HG03175 (cell line): ENCODE measurements around the gene VAMP4.
A peak's percentile ranks its signal among the peaks of the same experiment; 100 is the strongest.
"Not testable (repeated sequence)": the region's sequence is repeated elsewhere in the genome, so short reads cannot be mapped to it uniquely, and the experiment has no call there.

Source experiments
- ATAC-seq: cut with Tn5 transposase; IDR thresholded peaks from one replicate; pipeline ENCODE4 v1.9.1; 2021; ENCODE audit warnings: mild to moderate bottlenecking, moderate library complexity; ENCODE audit not compliant: unreplicated experiment

VAMP4 gene

GRCh38 chr1:171702598-171702997 lies 39.3 kb downstream of the VAMP4 start:
- no peak for ATAC-seq

- ATAC-seq = no peak
Observed at GRCh38 chr1:171699531-171699930, 42.3 kb downstream of the VAMP4 start.

GRCh38 chr1:171695772-171696171 lies 46.1 kb downstream of the VAMP4 start:
- not testable (repeated sequence) for ATAC-seq

- not testable (repeated sequence) for ATAC-seq
Observed at GRCh38 chr1:171693541-171693940, 48.3 kb downstream of the VAMP4 start.

- no peak for ATAC-seq
Observed at GRCh38 chr1:171683870-171684269, 58.0 kb downstream of the VAMP4 start.

- no peak for ATAC-seq
Observed at GRCh38 chr1:171680339-171680738, 61.5 kb downstream of the VAMP4 start.

- ATAC-seq = no peak
Observed at GRCh38 chr1:171676823-171677222, 65.0 kb downstream of the VAMP4 start.

- no peak for ATAC-seq
Observed at GRCh38 chr1:171674431-171675405, 67.1 kb downstream of the VAMP4 start.

- no peak for ATAC-seq
Observed at GRCh38 chr1:171670739-171671138, 71.1 kb downstream of the VAMP4 start.

GRCh38 chr1:171668372-171668771 lies 73.5 kb downstream of the VAMP4 start:
- no peak for ATAC-seq

GRCh38 chr1:171666114-171666769 lies 75.6 kb downstream of the VAMP4 start:
- ATAC-seq = no peak

GRCh38 chr1:171664976-171665375 lies 76.9 kb downstream of the VAMP4 start:
- ATAC-seq = no peak

- ATAC-seq = no peak
Observed at GRCh38 chr1:171663854-171664575, 77.8 kb downstream of the VAMP4 start.

- no peak for ATAC-seq
Observed at GRCh38 chr1:171663036-171663853, 78.6 kb downstream of the VAMP4 start.

- ATAC-seq = no peak
Observed at GRCh38 chr1:171661076-171661650, 80.7 kb downstream of the VAMP4 start.

- not testable (repeated sequence) for ATAC-seq
Observed at GRCh38 chr1:171656206-171656605, 85.7 kb downstream of the VAMP4 start.

- ATAC-seq = no peak
Observed at GRCh38 chr1:171655746-171656116, 86.1 kb downstream of the VAMP4 start.

- peak; percentile 78 for ATAC-seq
Observed at GRCh38 chr1:171654942-171655745, 86.7 kb downstream of the VAMP4 start.

GRCh38 chr1:171654201-171654941 lies 87.5 kb downstream of the VAMP4 start:
- no peak for ATAC-seq
